DND-41 (cell line): ENCODE measurements around the gene TMBIM4.

ENCODE experiments used
- EZH2 ChIP-seq: IDR thresholded peaks from 3 replicates; pipeline ENCODE4 v1.6.1; 2012; ENCODE audit warnings: borderline replicate concordance, low read depth, mild to moderate bottlenecking, moderate library complexity, low read length, inconsistent platforms; ENCODE audit not compliant: severe bottlenecking
- TF ChIP-seq, protein P1 (sequence below): IDR thresholded peaks from 2 replicates; pipeline ENCODE4 v1.5.1; 2012; ENCODE audit warnings: borderline replicate concordance, low read length, moderate library complexity, mild to moderate bottlenecking; ENCODE audit not compliant: poor library complexity, severe bottlenecking; ENCODE audit errors: extremely low read depth

- TF ChIP-seq, protein P1, sequence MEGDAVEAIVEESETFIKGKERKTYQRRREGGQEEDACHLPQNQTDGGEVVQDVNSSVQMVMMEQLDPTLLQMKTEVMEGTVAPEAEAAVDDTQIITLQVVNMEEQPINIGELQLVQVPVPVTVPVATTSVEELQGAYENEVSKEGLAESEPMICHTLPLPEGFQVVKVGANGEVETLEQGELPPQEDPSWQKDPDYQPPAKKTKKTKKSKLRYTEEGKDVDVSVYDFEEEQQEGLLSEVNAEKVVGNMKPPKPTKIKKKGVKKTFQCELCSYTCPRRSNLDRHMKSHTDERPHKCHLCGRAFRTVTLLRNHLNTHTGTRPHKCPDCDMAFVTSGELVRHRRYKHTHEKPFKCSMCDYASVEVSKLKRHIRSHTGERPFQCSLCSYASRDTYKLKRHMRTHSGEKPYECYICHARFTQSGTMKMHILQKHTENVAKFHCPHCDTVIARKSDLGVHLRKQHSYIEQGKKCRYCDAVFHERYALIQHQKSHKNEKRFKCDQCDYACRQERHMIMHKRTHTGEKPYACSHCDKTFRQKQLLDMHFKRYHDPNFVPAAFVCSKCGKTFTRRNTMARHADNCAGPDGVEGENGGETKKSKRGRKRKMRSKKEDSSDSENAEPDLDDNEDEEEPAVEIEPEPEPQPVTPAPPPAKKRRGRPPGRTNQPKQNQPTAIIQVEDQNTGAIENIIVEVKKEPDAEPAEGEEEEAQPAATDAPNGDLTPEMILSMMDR, result no peak
- TF ChIP-seq EZH2, result no peak
Measured at GRCh38 chr12:66092559-66093269, 77.1 kb downstream of the TMBIM4 start.
